ENCODE data around the gene SLC16A12. TPM values are rescaled to one million over a fixed set of nuclear protein-coding genes. Genes with fewer than 3 reads are reported as not detected.
"Not testable (repeated sequence)": the region's sequence is repeated elsewhere in the genome, so short reads cannot be mapped to it uniquely, and the experiment has no call there.

SLC16A12 gene
- total and polyA plus RNA-seq, 2 donors from 2014 or later = 19.0 to 38.8 TPM

- Histone ChIP-seq H3K36me3 (ENCODE audit: control insufficient read depth in 2 of 3, insufficient read depth in 3 of 3, low read length in 3 of 3) (no peaks in the 10 kb centered on the region), H3K4me1 (ENCODE audit: control insufficient read depth in 2 of 3, insufficient read depth in 2 of 3, low read depth in 1 of 3, low read length in 3 of 3) (peaks cover 0 to 6% (median 0%) of the 10 kb centered on the region in 3 donors), H3K27ac (ENCODE audit: low read depth in 2 of 2, low read length in 2 of 2) (no peak overlapping the region), H3K9me3 (ENCODE audit: control insufficient read depth in 2 of 3, insufficient read depth in 1 of 3, low read length in 3 of 3) (no peaks in the 10 kb centered on the region), H3K9ac (ENCODE audit: low read length in 3 of 3) (no peak overlapping the region), H3K4me3 (ENCODE audit: low read length in 3 of 3) (no peak overlapping the region), H3K27me3 (ENCODE audit: control insufficient read depth, insufficient read depth, low read length) (no peaks in the 10 kb centered on the region)
- intact Hi-C loops (cut with DNase I) = no loop called here
- no peak for FAIRE-seq
- TF ChIP-seq, protein P1, sequence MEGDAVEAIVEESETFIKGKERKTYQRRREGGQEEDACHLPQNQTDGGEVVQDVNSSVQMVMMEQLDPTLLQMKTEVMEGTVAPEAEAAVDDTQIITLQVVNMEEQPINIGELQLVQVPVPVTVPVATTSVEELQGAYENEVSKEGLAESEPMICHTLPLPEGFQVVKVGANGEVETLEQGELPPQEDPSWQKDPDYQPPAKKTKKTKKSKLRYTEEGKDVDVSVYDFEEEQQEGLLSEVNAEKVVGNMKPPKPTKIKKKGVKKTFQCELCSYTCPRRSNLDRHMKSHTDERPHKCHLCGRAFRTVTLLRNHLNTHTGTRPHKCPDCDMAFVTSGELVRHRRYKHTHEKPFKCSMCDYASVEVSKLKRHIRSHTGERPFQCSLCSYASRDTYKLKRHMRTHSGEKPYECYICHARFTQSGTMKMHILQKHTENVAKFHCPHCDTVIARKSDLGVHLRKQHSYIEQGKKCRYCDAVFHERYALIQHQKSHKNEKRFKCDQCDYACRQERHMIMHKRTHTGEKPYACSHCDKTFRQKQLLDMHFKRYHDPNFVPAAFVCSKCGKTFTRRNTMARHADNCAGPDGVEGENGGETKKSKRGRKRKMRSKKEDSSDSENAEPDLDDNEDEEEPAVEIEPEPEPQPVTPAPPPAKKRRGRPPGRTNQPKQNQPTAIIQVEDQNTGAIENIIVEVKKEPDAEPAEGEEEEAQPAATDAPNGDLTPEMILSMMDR (IDR thresholded peaks at IDR 0.05; ENCODE audit: borderline replicate concordance, extremely low read depth, insufficient read depth) = no peak
- no peak for DNase-seq
Observed at GRCh38 chr10:89549510-89549909, 14.1 kb upstream of the SLC16A12 start.

- Histone ChIP-seq H3K9me3 (ENCODE audit: control insufficient read depth in 2 of 3, insufficient read depth in 1 of 3, low read length in 3 of 3) (no peaks in the 10 kb centered on the region), H3K9ac (ENCODE audit: low read length in 3 of 3) (no peak overlapping the region), H3K4me3 (ENCODE audit: low read length in 3 of 3) (no peak overlapping the region), H3K27ac (ENCODE audit: low read depth in 2 of 2, low read length in 2 of 2) (no peak overlapping the region), H3K36me3 (ENCODE audit: control insufficient read depth in 2 of 3, insufficient read depth in 3 of 3, low read length in 3 of 3) (no peaks in the 10 kb centered on the region), H3K27me3 (ENCODE audit: control insufficient read depth, insufficient read depth, low read length) (no peaks in the 10 kb centered on the region), H3K4me1 (ENCODE audit: control insufficient read depth in 2 of 3, insufficient read depth in 2 of 3, low read depth in 1 of 3, low read length in 3 of 3) (peaks cover 0 to 6% (median 0%) of the 10 kb centered on the region in 3 donors)
- intact Hi-C loops (cut with DNase I) = no loop called here
- TF ChIP-seq, protein P1 (IDR thresholded peaks at IDR 0.05; ENCODE audit: borderline replicate concordance, extremely low read depth, insufficient read depth) = no peak
- FAIRE-seq (no peak), DNase-seq (no peak)
Observed at GRCh38 chr10:89548673-89549072, 13.3 kb upstream of the SLC16A12 start.

GRCh38 chr10:89547853-89548513 is 12.6 kb upstream of the SLC16A12 start:
- Histone ChIP-seq H3K27ac (ENCODE audit: low read depth in 2 of 2, low read length in 2 of 2) (no peak overlapping the region), H3K4me3 (ENCODE audit: low read length in 3 of 3) (no peak overlapping the region), H3K27me3 (ENCODE audit: control insufficient read depth, insufficient read depth, low read length) (no peaks in the 10 kb centered on the region), H3K9me3 (ENCODE audit: control insufficient read depth in 2 of 3, insufficient read depth in 1 of 3, low read length in 3 of 3) (no peaks in the 10 kb centered on the region), H3K4me1 (ENCODE audit: control insufficient read depth in 2 of 3, insufficient read depth in 2 of 3, low read depth in 1 of 3, low read length in 3 of 3) (peaks cover 0 to 6% (median 0%) of the 10 kb centered on the region in 3 donors), H3K36me3 (ENCODE audit: control insufficient read depth in 2 of 3, insufficient read depth in 3 of 3, low read length in 3 of 3) (no peaks in the 10 kb centered on the region), H3K9ac (ENCODE audit: low read length in 3 of 3) (no peak overlapping the region)
- DNase-seq (no peak), FAIRE-seq (no peak)
- intact Hi-C loops (cut with DNase I) = no loop called here
- TF ChIP-seq, protein P1 (IDR thresholded peaks at IDR 0.05; ENCODE audit: borderline replicate concordance, extremely low read depth, insufficient read depth) = no peak

DNA sequence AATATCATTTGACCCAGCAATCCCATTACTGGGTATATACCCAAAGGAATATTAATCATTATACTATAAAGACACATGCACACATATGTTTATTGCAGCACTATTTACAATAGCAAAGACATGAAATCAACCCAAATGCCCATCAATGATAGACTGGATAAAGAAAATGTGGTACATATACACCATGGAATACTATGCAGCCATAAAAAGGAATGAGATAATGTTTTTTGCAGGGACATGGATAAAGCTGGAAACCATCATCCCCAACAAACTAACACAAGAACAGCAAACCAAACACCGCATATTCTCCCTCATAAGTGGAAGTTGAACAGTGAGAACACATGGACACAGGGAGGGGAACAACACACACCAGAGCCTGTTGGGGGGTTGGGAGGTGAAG is 11.3 kb upstream of the SLC16A12 start:
- H3K36me3 ChIP-seq (ENCODE audit: control insufficient read depth in 2 of 3, insufficient read depth in 3 of 3, low read length in 3 of 3); H3K9ac ChIP-seq (ENCODE audit: low read length in 3 of 3); H3K9me3 ChIP-seq (ENCODE audit: control insufficient read depth in 2 of 3, insufficient read depth in 1 of 3, low read length in 3 of 3); H3K4me1 ChIP-seq (ENCODE audit: control insufficient read depth in 2 of 3, insufficient read depth in 2 of 3, low read depth in 1 of 3, low read length in 3 of 3); DNase-seq; intact Hi-C loops (cut with DNase I); H3K4me3 ChIP-seq (ENCODE audit: low read length in 3 of 3); H3K27me3 ChIP-seq (ENCODE audit: control insufficient read depth, insufficient read depth, low read length); FAIRE-seq; H3K27ac ChIP-seq (ENCODE audit: low read depth in 2 of 2, low read length in 2 of 2): not testable (repeated sequence)
